Measurements from ENCODE around the gene S100A7. TPM values are rescaled to one million over a fixed set of nuclear protein-coding genes. Genes with fewer than 3 reads are reported as not detected.
A peak's percentile ranks its signal among the peaks of the same experiment; 100 is the strongest.
"Not testable (repeated sequence)": the region's sequence is repeated elsewhere in the genome, so short reads cannot be mapped to it uniquely, and the experiment has no call there.

Gene S100A7
- total RNA-seq, 2 donors from 2014 or later: not detected

- no peaks in the 10 kb centered on the region for H3K27me3 ChIP-seq (replicated peaks; ENCODE audit: insufficient read depth)
- H3K9me3 ChIP-seq: no peaks in the 10 kb centered on the region
- WGBS: 73% methylated on average over 5 of the region's 5 CpGs
- H3K4me3 ChIP-seq: no peak overlapping the region
- TF ChIP-seq POLR2AphosphoS5 (IDR thresholded peaks at IDR 0.05) (no peak), CTCF (IDR thresholded peaks at IDR 0.05) (no peak), POLR2A (IDR thresholded peaks at IDR 0.05) (no peak)
- no peak for DNase-seq (ENCODE audit: low spot score)
- no peak overlapping the region for H3K27ac ChIP-seq
- H3K4me1 ChIP-seq (replicated peaks): no peaks in the 10 kb centered on the region
- intact Hi-C loops (cut with DNase I): no loop called here
- H3K36me3 ChIP-seq: no peaks in the 10 kb centered on the region
Measured at GRCh38 chr1:153466908-153467307, 6.5 kb upstream of the S100A7 start.

GRCh38 chr1:153465811-153466636, 5.6 kb upstream of the S100A7 start:
- H3K27me3 ChIP-seq (replicated peaks; ENCODE audit: insufficient read depth): no peaks in the 10 kb centered on the region
- H3K4me1 ChIP-seq (replicated peaks): no peaks in the 10 kb centered on the region
- no peaks in the 10 kb centered on the region for H3K9me3 ChIP-seq
- H3K27ac ChIP-seq: no peak overlapping the region
- no peak overlapping the region for H3K4me3 ChIP-seq
- intact Hi-C loops (cut with DNase I): no loop called here
- no peaks in the 10 kb centered on the region for H3K36me3 ChIP-seq
- 24% methylated on average over 23 of the region's 23 CpGs for WGBS
- DNase-seq (ENCODE audit: low spot score): no peak
- TF ChIP-seq POLR2AphosphoS5 (IDR thresholded peaks at IDR 0.05): no peak
- TF ChIP-seq CTCF (IDR thresholded peaks at IDR 0.05): peak in 3 of 4 experiments; percentile 32 to 67 (median 42)

GRCh38 chr1:153462741-153463140, 2.3 kb upstream of the S100A7 start:
- H3K4me3 ChIP-seq; DNase-seq (ENCODE audit: low spot score); H3K27ac ChIP-seq; H3K4me1 ChIP-seq (replicated peaks); H3K9me3 ChIP-seq; intact Hi-C loops (cut with DNase I); H3K36me3 ChIP-seq; H3K27me3 ChIP-seq (replicated peaks; ENCODE audit: insufficient read depth): not testable (repeated sequence)

GRCh38 chr1:153459655-153460054, 796 bp downstream of the S100A7 start:
- Histone ChIP-seq H3K4me1 (replicated peaks) (no peaks in the 10 kb centered on the region), H3K9me3 (no peaks in the 10 kb centered on the region), H3K27me3 (replicated peaks; ENCODE audit: insufficient read depth) (no peaks in the 10 kb centered on the region), H3K36me3 (no peaks in the 10 kb centered on the region), H3K27ac (no peak overlapping the region), H3K4me3 (no peak overlapping the region)
- intact Hi-C loops (cut with DNase I): no loop called here
- DNase-seq (ENCODE audit: low spot score): no peak
- TF ChIP-seq POLR2AphosphoS5 (IDR thresholded peaks at IDR 0.05) (no peak), POLR2A (IDR thresholded peaks at IDR 0.05) (no peak), CTCF (IDR thresholded peaks at IDR 0.05) (no peak)
- 85% methylated on average over 2 of the region's 2 CpGs for WGBS

- H3K36me3 ChIP-seq: no peaks in the 10 kb centered on the region
- intact Hi-C loops (cut with DNase I): no loop called here
- no peak overlapping the region for H3K27ac ChIP-seq
- H3K27me3 ChIP-seq (replicated peaks; ENCODE audit: insufficient read depth): no peaks in the 10 kb centered on the region
- WGBS: 57% methylated on average over 1 of the region's 1 CpG
- H3K4me1 ChIP-seq (replicated peaks): no peaks in the 10 kb centered on the region
- no peaks in the 10 kb centered on the region for H3K9me3 ChIP-seq
- no peak overlapping the region for H3K4me3 ChIP-seq
- TF ChIP-seq CTCF (IDR thresholded peaks at IDR 0.05): no peak
- TF ChIP-seq POLR2AphosphoS5 (IDR thresholded peaks at IDR 0.05): no peak
- TF ChIP-seq POLR2A (IDR thresholded peaks at IDR 0.05): no peak
- DNase-seq (ENCODE audit: low spot score): no peak
Measured at GRCh38 chr1:153456396-153456795, 4.1 kb downstream of the S100A7 start.

GRCh38 chr1:153448851-153449250, 11.6 kb downstream of the S100A7 start:
- DNase-seq (ENCODE audit: low spot score); intact Hi-C loops (cut with DNase I); H3K9me3 ChIP-seq; H3K4me1 ChIP-seq (replicated peaks); H3K27me3 ChIP-seq (replicated peaks; ENCODE audit: insufficient read depth); H3K36me3 ChIP-seq; H3K4me3 ChIP-seq; H3K27ac ChIP-seq: not testable (repeated sequence)
- 83% methylated on average over 4 of the region's 4 CpGs for WGBS
